ENCODE measurements around the gene CCDC192.
A peak's percentile ranks its signal among the peaks of the same experiment; 100 is the strongest.
"Not testable (repeated sequence)": the region's sequence is repeated elsewhere in the genome, so short reads cannot be mapped to it uniquely, and the experiment has no call there.

The CCDC192 gene

DNA sequence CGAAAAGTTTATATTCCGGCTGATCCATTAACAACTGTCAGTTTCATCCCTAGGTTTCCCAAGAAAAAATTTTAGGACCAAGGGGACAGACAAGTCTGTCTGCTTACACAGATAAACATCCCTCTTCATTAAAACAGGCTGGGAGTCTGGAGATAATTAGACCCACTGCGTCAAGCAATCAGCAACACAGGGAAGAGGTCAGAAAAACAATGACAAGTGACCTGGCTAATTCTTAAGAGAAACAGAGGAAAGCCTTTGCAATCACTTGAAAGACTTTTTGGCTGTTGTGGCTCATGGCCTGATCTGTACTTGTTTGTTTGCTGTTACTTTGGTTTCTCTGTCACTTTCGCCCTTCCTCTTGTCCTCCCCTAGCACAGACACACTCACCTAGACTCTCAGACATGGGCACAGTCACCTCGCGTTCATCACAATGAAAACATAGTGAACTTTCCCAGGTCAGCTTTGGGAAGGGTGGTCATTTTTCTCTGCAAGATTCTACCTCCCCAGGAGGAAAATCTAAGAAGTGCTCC is 2.9 kb upstream of the CCDC192 start:
- no peak for DNase-seq

DNA sequence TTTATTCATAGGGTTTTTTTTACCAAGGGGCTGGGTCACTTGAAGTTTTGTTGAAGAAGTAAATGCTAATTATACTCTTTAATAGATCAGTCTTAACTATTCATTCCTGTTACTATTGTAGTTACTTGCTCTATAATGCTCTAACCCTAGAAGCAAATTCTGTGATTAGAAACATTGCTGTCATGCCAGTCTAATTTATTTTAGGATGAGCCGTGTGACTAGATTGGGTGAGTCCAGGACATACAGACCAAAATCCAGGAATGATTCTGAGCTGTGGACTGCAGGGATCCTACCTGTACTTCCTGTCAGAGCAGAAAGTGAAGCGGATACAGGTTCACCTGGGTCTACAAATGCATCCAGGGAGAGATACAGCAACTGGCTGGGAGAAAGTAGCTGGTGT is 757 bp upstream of the CCDC192 start:
- no peak for DNase-seq

DNA sequence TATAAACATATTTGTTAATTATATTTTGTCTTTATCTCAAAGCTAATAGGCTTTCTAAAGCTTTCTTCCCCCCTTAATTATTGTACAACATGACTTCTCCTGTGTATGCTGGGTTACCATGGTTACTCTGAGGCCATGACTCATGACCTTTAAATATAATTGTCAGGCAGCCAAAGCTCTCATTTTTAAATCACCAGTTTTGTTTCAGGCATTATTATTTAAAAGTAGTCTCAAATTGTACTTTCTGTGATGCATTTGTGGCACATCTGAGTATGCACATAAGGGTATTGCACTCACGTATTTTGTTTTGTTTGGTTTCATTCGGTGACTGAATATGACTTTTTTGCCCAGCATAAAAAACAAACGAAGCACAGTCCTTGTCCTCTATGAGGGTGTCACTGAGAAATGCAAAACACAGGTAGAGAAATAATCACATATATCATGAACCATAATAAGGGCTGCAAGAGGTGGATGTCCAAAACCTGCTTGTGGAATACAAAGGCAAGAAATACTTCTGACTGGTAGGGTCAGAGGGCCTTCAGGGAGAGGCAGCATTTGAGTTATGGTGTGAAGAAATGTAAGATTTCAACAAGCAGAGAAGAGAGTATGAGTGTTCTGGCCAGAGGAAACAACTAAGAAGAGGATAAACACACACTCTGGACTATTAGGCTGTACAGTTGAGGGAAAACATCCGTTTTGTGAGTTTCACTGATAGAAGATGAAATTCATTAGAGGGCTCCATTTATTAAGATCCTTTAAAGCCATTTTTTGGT is 2.1 kb downstream of the CCDC192 start:
- peak; percentile 75 for DNase-seq

DNA sequence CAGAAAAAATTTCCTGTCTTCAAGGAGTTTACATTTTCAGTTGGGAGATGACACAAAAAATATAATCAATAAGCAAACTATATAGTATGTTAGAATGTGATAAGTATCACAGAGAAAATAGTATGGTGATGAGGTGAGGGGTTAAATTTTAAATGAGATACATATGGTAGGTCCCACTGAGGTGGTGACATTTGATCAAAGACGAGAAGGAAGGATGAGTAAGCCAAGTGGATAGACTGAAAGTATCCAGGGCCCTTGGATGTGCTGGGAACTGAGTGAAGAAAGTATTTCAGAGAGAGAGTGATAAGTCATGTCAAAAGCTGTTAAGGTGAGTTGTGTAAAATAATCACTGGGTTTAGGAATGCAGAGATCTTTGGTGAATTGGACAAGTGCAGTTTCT is 3.5 kb downstream of the CCDC192 start:
- DNase-seq = no peak

DNA sequence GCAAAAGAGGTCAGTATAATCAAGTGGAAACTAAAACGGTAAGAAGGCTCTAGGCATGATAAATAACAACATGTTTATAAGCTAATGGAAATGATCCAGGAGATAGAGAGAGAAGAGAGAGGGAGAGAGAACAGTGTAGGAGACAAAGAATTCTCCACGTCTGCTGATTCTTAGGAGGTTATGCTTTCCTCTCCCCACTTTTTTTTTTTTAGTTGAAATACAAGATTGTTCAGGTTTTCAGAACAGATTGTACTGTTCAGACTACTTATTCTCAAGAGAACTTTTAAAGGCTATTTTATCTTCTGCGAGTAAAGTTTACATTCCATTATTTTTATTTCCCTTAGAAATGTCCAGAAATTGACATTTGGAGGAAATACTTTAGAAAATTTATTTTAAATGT is 4.0 kb downstream of the CCDC192 start:
- DNase-seq = no peak

DNA sequence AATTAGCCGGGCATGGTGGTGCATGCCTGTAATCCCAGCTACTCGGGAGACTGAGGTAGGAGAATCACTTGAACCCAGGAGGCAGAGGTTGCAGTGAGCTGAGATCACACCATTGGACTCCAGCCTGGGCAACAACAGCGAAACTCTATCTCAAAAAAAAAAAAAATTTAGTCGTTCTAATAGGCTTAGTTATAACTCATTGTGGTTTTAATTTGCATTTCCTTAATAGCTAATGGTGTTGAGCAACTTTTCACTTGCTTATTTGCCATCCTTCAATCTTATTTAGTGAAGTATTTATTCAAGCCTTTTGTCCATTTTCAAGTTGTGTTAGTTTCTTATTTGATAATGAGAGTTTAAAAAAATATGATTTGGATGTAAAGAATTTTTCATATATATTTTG is 9.9 kb downstream of the CCDC192 start:
- DNase-seq = not testable (repeated sequence)

DNA sequence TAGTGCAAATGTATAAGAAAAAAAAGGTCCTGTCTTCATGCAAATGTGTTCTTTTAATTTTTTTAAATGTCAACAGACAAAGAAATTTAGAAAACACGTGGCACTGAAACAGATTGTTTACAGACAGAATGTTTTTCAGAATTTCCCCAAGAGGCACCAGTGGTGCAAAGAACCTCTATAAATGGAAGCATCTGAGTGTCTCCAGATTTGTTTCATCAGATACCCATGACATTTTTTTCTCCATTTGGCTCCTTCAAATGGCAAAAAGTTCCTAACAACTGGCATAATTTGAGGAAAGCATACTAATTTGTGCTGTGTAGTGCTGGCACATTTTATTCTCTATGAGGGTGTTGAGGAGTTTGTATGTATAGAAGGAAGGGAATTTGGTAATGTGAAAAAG is 15.0 kb downstream of the CCDC192 start:
- DNase-seq = no peak

DNA sequence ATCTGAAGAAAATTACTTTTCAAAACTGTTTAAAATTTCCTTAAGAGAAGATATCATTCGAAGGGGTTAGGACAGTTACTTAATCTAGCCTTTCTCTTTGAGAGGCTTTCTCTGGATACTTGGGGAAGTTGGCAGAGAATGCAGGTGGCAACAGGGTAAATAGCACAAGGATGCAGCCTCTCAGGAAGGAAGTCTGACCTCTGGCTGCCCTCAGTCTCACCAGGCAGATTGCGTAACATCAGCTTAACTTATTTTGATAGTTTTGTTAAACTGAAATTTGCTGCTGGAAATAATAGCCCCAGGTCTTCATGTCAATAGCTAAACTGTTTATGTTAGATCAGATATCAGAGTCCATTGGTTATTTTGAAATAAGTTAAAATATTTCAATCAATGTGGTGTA is 20.4 kb downstream of the CCDC192 start:
- peak; percentile 39 for DNase-seq

DNA sequence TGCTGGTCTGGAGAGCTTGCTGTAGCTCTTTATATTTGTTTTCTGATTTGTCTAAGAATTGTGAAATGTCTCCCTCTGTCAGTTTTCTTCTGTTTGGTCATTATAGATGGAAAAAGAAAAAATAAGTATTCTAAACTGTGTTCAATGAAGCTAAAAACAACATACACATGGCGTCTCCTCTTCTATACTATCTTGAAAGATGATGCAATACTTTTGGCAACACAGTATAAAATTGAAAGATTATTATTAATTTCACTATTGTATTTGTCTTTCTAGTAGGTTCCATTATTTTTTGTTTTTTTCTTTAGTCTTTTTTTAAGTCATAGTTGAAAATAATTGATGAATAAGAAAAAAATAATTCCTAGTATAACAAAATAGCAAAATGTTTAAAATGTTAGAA is 22.5 kb downstream of the CCDC192 start:
- no peak for DNase-seq

DNA sequence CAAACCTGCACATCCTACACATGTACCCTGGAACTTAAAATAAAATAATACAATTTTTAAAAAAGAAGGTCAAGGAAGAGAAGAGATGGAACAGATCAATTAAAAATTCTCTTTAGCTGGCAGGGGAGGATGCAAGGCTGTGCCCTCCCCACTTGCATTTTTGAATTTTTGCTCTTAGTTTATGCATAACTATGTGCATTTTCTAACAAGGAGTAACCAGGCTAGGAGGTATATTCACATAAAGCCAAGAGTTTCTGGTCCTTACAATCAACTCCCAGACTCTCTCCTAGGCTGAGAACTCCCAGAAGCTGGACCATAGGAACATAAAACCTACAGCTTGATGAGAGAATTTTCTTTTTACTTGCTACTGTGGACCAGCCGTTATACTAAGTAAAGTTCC is 29.8 kb downstream of the CCDC192 start:
- DNase-seq = no peak

DNA sequence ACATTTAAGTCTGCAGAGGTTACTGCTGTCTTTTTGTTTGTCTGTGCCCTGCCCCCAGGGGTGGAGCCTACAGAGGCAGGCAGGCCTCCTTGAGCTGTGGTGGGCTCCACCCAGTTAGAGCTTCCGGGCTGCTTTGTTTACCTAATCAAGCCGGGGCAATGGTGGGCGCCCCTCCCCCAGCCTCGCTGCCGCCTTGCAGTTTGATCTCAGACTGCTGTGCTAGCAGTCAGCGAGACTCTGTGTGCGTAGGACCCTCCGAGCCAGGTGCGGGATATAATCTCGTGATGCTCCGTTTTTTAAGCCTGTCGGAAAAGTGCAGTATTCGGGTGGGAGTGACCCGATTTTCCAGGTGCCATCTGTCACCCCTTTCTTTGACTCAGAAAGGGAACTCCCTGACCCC is 36.2 kb downstream of the CCDC192 start:
- not testable (repeated sequence) for DNase-seq

DNA sequence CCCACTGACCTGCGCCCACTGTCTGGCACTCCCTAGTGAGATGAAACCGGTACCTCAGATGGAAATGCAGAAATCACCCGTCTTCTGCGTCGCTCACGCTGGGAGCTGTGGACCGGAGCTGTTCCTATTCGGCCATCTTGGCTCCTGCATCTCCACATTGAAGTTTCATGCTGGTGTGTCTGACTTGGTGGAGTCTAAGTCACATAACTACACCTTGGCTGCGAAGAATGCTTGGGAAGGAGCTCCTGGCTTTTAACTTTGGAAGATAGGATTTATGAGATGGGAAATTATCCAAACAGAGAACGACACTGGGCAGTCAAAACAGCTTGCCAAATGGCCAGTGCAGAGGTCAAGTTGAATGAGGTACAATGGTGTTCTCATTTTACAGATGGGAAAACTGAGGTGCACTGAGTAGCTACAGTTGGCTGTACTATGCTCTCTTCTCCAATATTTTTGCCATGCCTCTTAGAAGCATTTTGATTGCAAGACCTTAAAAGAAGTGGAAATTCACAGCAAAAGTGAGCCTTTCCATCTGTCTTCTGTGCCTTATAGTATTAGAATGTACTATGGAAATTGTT is 36.7 kb downstream of the CCDC192 start:
- no peak for DNase-seq

DNA sequence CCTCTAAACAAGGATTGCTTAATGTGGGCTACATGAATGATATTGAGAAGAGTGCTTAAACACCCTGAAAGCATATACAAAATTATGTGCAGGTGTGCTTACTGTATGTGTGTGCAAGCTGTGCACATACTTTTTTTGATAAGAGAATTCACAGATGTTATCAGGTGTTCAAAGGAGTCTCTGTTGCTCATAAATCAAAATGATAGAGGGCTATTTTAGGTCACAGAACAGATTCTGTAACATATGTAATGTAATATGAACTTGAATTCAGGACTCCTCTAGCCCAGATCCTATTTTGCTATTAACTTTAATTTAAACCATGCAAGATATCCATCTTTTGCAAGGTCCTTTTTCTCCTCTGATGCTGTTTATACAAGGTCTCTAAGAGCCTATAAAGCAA is 38.2 kb downstream of the CCDC192 start:
- no peak for DNase-seq

DNA sequence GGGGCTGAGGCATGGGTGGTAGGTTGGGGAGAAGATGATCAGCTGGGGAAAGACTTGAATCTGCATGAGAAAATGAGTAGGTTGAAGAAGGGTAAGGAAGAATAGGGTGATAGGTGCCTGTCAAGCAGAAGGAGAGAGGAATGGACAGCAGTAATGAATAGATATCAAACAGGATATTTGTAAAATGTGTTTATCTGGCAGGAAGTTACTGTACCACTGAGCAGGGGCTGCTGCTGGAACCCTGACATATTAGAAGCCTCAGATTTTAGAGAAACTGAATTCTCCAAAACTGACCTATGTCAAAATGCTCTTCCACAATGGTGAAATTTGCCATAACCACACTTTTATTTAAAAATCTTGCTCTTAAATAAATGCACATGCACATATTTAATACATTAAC is 41.0 kb downstream of the CCDC192 start:
- no peak for DNase-seq

DNA sequence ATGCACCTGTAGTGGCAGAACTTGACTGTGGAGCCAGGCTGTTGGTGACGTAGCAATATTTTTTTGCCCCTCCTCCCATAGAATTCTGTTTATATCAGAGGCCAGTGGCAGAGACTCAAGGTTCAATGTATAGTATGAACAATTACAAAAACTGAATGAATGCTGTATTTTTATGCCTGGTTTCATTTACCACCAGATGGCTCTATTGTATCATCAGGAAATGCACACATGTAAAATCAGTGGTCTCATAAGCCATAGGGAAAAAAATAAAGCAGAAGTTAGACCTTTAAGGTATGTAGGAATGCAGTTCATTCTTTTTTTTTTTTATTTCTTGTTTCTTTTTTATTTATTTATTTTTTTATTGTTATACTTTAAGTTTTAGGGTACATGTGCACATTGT is 43.6 kb downstream of the CCDC192 start:
- peak; percentile 29 for DNase-seq

DNA sequence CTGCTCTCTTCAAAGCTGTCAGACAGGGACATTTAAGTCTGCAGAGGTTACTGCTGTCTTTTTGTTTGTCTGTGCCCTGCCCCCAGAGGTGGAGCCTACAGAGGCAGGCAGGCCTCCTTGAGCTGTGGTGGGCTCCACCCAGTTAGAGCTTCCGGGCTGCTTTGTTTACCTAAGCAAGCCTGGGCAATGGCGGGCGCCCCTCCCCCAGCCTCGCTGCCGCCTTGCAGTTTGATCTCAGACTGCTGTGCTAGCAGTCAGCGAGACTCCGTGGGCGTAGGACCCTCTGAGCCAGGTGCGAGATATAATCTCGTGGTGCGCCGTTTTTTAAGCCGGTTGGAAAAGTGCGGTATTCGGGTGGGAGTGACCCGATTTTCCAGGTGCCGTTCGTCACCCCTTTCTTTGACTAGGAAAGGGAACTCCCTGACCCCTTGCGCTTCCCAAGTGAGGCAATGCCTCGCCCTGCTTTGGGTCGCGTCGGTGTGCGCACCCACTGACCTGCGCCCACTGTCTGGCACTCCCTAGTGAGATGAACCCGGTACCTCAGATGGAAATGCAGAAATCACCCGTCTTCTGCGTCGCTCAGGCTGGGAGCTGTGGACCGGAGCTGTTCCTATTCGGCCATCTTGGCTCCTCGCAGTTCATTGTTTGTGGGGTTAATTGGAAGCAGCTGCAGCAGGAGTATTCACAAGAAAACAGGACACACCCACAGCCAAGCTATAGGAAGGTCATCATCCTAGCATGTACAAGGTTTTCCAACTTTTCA is 49.5 kb downstream of the CCDC192 start:
- not testable (repeated sequence) for DNase-seq

DNA sequence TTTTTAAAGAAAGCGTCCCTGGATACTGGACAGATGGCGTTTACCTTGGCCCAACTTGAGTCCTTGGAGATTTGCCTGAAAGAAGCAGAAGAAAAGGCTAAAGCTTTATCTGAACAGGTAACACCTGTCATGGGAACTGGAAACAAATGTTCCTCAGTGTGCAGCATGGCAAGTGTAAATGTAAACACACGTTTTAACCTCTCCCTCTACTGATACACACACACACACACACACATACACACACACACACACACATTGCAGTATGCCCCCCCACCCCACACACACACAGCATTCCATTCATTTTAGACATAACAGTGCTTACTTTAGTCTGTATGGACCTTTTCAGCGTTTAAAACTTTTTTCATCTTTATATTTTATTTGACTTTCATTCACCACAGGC is 51.1 kb downstream of the CCDC192 start:
- DNase-seq = peak; percentile 46

DNA sequence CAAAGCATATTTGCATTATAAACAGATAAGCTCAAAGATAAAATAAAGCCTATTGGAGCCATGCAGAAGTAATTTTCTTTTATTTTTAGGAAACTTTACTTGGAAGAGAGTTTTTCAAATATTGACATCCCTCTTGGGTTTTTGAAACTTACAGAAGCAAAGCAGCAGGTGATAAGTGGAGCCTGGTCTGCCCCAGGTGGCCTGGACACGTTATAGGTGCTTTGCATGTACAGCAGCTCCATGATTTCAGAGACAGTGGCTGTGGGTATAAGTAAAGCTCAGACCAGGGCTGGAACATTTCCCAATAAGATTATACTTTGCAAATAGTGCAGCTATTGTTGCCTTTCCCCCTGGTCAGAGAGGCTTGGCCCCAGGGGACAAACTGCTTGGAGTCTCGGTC is 51.5 kb downstream of the CCDC192 start:
- no peak for DNase-seq

DNA sequence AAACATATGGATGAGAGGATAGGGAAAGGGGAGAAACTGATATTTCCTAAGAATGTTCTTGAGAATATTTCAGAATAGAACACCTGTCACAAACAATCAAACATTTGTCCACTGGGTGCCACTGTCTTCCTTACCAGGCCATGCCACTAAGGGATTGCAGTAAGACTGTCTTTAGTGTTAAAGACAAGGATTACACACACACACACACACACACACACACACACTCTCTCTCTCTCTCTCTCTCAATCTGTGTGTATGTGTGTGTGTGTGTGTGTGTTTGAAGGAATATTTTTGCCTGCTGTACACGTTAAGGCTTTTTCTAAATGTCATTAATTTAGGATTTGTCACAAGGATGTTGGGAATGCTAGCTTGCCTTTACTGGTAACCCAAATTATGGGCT is 54.4 kb downstream of the CCDC192 start:
- peak; percentile 54 for DNase-seq

DNA sequence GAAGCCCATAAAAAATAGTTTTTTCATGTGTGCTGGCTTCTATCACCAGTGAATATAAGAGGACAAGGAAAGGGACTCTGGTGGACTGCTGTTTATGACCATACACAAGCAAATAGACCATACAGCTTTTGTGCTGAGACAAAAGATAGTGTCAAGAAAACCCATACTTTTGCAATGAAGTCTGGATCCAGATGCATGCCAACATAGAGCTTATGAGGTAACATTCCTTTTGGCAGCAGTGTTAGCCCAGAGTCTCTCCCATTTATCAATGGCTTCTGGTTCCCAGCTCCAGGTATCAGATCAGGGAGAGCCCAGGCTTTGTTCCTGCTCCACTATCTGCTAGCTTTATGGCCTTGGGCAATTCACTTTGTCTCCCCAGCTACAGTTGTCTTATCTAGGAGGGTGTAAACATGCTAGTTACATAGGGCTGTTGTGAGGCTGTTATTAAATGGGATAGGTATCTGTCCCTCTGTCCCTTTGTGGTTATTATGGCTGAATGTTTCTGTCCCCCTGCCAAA is 55.6 kb downstream of the CCDC192 start:
- no peak for DNase-seq

DNA sequence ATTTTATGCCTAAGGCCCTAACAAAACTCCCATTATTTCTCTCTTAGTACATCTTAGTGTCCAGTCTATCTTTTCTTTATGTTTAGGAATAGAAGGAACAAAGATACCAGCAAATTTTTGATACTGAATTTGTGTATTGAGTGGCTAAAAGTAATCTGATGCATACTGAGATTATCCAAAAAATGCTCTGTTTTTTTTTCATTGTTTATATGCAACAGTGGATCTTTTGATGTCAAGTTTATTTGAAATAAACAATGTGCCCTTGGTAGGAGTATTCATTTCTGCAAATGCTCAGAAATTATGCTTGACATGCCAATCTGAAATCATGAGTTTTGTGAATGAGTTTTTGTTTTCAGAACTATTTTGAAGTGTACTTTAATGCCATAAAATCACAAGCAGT is 58.7 kb downstream of the CCDC192 start:
- DNase-seq = no peak

DNA sequence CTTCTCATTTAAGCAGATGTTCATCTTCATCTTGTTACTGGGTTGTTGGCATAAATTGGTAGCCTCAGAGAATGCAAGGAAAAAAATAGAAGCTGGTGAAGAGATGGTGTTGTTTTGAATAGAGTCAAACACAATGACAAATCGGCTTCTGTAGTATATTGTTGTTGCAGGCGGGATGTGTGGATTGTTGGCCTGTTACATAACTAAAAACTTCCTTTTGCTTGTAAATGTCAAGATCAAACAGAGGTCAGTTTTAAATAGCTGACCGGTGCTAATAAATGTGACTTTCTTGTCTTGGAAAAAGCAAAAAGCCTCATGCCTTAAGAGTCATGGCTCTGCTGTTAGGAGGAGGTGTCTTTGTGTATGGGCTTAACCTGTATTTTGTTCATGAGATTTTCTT is 59.2 kb downstream of the CCDC192 start:
- no peak for DNase-seq

DNA sequence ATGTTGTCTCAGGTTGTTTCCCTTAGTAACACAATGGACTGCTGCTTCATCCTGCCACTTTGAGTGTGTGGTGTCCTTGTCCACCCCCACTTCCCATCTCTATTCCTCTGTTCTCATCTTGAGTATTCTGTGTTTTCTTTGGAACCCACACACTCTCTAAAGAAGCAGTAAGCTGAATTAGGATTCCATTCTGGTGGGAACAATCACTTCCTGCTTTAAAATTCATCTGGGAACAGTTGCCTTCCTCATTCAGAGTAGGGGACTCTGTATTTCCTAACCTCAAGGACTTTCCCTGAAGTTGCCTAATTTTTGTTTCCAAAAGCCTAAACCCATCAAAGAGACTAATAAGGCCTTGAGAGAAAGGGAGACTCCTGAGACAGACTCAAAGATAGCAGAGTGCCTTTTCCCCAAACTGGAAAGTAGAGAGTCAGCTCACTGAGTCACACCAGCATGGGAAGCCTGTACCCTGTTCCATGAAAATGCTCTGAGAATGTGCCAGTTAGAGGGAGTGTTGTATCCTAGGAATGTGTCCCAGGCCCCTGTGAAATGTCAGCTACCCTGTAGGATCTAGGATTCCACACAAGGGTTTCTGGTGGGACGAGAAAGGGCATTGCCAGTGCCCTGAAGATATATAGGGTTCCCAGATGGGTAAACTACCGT is 63.6 kb downstream of the CCDC192 start:
- DNase-seq = peak; percentile 30
